Endothelial cell of hepatic sinusoid (primary cell): ENCODE measurements around the gene FILIP1L.

ENCODE experiments used
- in situ Hi-C: cut with HindIII; loops from 2 replicates; pipeline ENCODE4 v1.10.0; 2017; ENCODE audit warnings: low sequenced_read_pairs

FILIP1L gene

DNA sequence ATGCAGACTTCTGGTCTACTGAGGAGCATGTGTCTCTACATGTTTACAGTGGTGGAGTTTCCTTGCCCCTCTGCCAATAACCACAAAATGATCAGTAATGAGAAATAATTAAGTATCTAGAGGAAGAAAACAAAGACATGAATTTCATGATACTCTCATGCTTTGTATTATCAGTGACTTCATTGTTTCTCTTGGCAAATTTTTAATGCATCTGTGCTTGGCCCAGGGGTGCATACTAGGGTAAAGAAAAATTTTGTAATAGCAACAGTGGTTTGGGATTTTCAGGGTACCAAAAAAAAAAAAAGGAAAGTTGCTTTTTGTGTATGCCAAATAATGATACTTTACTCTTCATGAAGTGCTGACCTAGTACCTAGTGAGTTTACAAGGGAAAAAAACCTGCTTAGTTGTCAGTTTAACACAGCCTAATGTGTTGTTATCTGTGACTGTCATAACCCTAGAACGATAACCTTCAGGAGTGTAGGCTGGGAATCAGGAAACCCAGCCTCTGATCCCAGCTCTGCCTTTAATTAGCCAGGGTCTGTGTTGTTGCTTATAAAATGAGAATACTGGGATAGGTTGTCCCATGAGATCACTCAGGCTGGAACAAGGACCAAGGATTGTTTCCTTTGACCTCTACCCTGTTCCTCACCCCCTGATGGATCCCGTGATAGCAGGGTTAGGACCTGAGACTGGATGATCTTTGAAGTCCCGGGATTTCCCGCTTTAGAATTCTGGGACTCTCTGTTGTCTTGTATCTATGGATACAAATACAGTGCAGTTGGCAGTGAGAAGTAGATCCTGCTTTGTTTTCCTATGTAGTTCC is 179.1 kb downstream of the FILIP1L start:
- in situ Hi-C loops, result no loop called here

DNA sequence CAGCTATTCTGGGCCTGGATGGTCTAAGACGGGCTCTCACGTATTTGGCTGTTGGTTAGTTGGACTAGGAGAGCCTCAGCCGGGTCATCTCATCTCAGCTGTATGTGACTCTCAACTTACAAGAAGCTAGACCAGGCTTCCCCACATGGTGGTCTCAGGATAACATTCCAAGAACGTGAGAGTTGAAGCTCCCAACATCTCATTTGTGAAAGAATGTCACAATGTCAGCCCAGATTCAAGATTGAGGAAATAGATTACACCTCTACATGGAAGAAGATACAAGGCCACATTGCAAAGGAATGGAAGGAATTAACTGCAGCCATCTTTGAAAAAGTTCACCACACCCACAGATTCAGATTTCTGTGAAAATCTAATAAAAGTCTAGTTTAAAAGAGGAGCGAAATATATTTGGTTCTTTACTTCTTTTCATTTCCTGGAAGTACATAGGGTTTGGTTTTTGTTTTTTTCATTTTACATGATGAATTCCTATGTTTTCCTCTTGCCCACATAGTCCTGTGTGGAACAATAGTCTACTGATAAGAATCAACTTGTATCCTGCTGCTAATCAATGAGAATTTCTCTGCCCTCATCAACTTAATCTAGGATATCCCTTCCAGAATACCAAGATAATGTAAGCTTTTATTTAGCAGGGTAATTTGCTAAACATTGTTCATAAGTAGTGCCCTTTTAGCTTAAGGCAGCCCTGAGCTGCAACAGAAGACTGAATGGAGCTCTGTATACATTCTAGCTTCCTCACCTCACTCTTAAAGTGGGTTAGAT is 180.1 kb downstream of the FILIP1L start:
- in situ Hi-C loops, result no loop called here

GRCh38 chr3:99931059-99931458 is 183.2 kb downstream of the FILIP1L start:
- in situ Hi-C loops, result no loop called here

GRCh38 chr3:99929745-99930139 is 184.6 kb downstream of the FILIP1L start:
- in situ Hi-C loops, result no loop called here

DNA sequence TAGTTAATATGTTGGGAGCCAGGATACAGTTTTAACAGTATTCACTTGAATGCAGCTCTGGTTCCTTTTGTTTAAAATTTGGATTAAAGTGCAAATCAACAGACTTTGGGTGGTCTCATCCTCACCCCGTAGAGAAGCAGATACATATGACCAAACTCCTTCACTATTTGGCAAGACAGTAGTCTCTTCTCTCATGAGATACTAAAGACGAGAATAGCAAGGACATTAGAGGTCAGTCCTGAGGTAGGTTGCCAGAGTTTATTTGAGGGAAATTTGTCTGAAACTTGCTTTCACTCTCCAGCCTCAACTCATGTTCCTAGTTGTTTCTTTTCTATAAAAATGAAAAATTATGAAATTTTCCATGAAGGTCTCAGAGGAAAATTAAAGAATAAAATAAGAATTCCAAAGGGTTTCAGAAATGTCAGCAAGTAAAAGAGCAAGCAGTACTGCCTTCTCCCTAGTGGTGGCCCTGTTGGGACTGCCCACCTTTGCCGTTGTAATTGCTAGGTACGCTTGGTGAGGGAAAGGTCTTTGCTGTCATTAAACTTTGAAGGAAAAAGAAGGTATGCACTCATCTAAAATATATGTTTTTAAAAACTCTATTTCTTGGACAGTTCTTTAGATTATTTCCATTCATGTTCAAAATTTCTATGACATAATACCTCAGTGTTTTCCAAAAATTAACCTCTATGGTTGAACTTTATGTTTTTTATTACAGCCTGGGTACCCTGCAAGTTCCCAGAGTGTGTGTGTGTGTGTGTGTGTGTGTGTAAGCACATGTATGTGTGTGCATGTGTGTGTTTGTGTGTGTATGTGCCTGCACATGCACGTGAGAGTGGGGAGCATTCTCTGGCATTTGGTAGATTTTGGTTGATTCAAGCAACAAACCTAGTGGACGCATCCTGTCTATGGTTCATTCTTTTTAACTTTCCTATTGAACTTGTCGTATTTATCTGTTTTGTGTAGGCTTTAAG is 185.2 kb downstream of the FILIP1L start:
- in situ Hi-C loops, result no loop called here

DNA sequence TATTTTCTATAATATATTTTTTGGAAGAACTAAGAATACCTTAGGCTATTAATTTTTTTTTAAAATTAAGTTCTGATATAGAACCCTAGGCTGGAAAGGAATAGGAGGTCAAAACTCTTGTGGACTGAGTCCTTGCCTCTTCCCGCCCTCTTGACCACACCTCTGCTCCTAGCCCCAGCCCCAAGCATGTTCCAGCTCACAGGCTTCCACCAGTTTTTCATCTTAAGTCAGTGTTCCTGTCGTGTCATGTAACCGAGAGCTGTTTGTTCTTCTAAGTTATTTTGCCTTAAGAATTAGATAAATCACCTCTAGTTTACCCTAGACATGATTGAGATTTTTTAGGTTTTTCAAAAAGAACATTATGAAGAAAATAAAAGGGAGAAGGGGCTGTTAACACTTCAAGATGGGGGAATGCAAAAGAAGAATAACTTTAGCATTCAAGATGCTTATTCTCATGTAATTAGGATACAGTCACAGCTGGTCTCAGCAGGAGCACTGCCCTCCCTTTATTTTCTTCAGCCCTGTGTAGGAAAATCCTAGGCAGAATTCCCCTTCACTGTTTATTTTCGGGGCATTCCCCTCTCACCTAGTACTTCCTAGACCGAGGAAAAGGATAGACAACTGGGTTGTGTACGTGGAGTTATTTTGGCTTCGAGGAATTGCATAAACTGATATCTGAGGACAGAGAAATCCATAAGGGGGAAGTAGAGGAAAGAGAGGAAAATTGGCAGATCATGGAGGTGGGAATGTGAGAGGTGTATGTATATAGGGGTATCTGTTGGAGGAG is 186.4 kb downstream of the FILIP1L start:
- in situ Hi-C loops, result no loop called here

DNA sequence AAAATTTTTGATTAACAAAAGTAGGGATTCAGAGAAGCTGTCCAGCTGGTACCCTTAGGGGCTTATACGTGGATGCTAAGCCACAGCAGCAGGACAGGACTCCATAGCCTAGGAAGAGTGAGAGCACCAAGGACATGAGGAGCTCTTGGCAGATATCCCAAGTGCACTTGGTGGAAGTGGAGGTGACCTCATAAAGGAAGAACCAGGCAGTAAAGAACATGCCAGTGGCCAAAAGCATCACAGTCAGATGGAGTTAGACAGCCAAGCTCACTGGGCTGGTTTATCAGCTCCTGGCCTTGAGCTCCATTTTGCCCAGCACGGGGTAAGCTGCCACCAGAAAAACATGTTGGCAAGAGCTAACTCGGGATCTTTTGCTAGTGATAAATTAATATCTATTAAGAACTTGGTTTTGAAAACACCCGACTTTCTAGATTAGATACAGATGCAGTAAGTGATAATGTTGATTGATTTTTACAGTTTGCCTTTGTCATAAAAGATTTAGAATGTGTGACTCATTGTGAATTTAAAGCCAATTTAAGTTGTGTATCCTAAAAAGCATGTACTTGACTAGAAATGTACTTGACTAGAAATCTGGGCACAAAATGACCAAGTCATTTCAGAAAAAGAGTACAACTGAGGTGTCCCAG is 188.6 kb downstream of the FILIP1L start:
- in situ Hi-C loops, result no loop called here

GRCh38 chr3:99923873-99924272 is 190.4 kb downstream of the FILIP1L start:
- in situ Hi-C loops, result no loop called here

GRCh38 chr3:99921986-99922385 is 192.3 kb downstream of the FILIP1L start:
- in situ Hi-C loops, result no loop called here

DNA sequence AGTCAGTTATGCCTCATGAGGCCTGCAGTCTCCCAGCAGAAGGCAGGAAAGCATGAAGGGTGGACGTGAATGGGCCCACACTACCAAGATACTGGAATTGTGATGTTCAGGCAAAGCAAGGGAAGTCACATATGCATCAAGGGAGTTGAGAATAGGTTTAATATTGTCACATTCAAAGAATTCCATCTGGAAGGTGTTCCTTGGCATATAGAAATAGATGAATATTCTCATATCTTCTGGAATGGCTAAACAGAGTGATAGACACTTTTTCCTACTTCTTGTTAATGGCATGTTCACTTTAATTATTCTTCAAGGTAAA is 193.0 kb downstream of the FILIP1L start:
- in situ Hi-C loops, result no loop called here

GRCh38 chr3:99920481-99921376 is 193.6 kb downstream of the FILIP1L start:
- in situ Hi-C loops, result no loop called here

GRCh38 chr3:99919694-99920093 is 194.6 kb downstream of the FILIP1L start:
- in situ Hi-C loops, result no loop called here

DNA sequence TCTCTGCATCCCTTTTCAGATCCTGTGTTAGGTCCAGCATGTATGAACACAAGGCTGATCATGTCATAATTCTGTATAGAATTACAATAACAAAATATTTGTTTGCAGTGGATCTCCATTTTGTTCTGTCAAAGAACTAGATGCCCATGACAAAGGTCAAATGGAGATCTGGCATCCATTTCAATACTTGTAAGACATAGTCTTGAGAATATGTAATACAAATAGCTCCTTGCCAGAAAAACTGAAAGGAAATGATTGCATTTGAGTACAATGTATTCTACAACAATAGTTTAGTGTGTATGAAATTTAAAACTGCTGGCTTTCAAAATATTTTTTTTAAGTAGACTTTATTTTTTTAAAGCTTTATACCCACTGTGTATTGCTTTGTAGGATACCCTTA is 195.6 kb downstream of the FILIP1L start:
- in situ Hi-C loops, result no loop called here

- in situ Hi-C loops, result no loop called here
These were observed 198.3 kb downstream of the FILIP1L start for GRCh38 chr3:99915906-99916432.

GRCh38 chr3:99911433-99911832 is 202.9 kb downstream of the FILIP1L start:
- in situ Hi-C loops, result no loop called here

- in situ Hi-C loops, result no loop called here
These were observed 203.5 kb downstream of the FILIP1L start for GRCh38 chr3:99910752-99911290.

GRCh38 chr3:99909714-99910495 is 204.4 kb downstream of the FILIP1L start:
- in situ Hi-C loops, result no loop called here
